Nephron progenitor cell (in vitro differentiated cells): ENCODE data around the gene RELL1.

Source experiments
- DNase-seq: peaks from one replicate; pipeline ENCODE4 v3.0.0; 2021
- H3K27ac Mint-ChIP-seq: 2 replicates; pipeline ENCODE4 v1.8.0; 2021; ENCODE audit warnings: mild to moderate bottlenecking, moderate library complexity, mixed read lengths
- H3K27me3 Mint-ChIP-seq: 2 replicates; pipeline ENCODE4 v1.8.0; 2021; ENCODE audit warnings: mild to moderate bottlenecking, low read depth, mixed read lengths; ENCODE audit not compliant: poor library complexity
- H3K36me3 Mint-ChIP-seq: 2 replicates; pipeline ENCODE4 v1.8.0; 2021; ENCODE audit warnings: low read depth, mixed read lengths
- H3K4me1 Mint-ChIP-seq: 2 replicates; pipeline ENCODE4 v1.8.0; 2021; ENCODE audit warnings: mixed read lengths
- H3K4me3 Mint-ChIP-seq: 2 replicates; pipeline ENCODE4 v1.8.0; 2021; ENCODE audit warnings: mild to moderate bottlenecking, moderate library complexity, mixed read lengths
- H3K9me3 Mint-ChIP-seq: 2 replicates; pipeline ENCODE4 v1.8.0; 2021; ENCODE audit warnings: mild to moderate bottlenecking, moderate library complexity, mixed read lengths
- CTCF ChIP-seq: fragments of 200-600 bp; sonication (generic); IDR thresholded peaks from 2 replicates; pipeline ENCODE4 v1.5.0; 2021; ENCODE audit warnings: antibody characterized with exemption

The RELL1 gene

GRCh38 chr4:37689353-37690095 lies 3.3 kb upstream of the RELL1 start:
- no peak for TF ChIP-seq CTCF
- H3K4me3 Mint-ChIP-seq: no peak overlapping the region
- H3K27ac Mint-ChIP-seq: no peak overlapping the region
- peaks cover 14% of the 10 kb centered on the region for H3K27me3 Mint-ChIP-seq
- H3K4me1 Mint-ChIP-seq: peaks cover 22% of the 10 kb centered on the region
- H3K9me3 Mint-ChIP-seq: peaks cover 5% of the 10 kb centered on the region
- H3K36me3 Mint-ChIP-seq: no peaks in the 10 kb centered on the region
- DNase-seq: no peak

DNA sequence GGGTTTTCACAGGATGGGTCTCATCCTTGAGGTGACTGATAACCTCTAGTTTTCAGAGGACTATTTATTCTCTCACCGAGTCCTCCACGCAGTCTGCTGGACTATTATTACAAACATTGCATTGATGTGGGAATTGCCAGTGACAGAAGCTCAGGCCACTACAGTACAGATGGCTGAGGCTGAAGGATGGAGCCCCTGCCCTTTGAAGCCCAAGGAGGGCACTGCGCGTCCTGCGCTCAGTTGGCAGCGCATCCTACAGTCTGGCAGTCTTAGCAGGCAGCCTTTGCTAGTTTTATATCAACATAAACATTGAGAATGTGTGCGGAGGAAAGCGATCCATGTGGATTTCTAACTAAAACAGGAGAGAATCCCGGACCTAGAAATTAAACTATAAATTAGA lies 1.5 kb upstream of the RELL1 start:
- TF ChIP-seq CTCF: no peak
- H3K27ac Mint-ChIP-seq: no peak overlapping the region
- DNase-seq: no peak
- H3K36me3 Mint-ChIP-seq: peaks cover 5% of the 10 kb centered on the region
- H3K9me3 Mint-ChIP-seq: peaks cover 3% of the 10 kb centered on the region
- peaks cover 10% of the 10 kb centered on the region for H3K27me3 Mint-ChIP-seq
- peaks cover 24% of the 10 kb centered on the region for H3K4me1 Mint-ChIP-seq
- no peak overlapping the region for H3K4me3 Mint-ChIP-seq

GRCh38 chr4:37687194-37687562 lies 1.0 kb upstream of the RELL1 start:
- DNase-seq: no peak
- Mint-ChIP-seq H3K9me3 (no peaks in the 10 kb centered on the region), H3K4me1 (peaks cover 24% of the 10 kb centered on the region), H3K4me3 (peak overlapping the region; percentile 83), H3K36me3 (peaks cover 5% of the 10 kb centered on the region), H3K27me3 (peaks cover 9% of the 10 kb centered on the region), H3K27ac (no peak overlapping the region)
- TF ChIP-seq CTCF: no peak

- DNase-seq: no peak
- Mint-ChIP-seq H3K9me3 (no peaks in the 10 kb centered on the region), H3K36me3 (peaks cover 5% of the 10 kb centered on the region), H3K4me1 (peaks cover 24% of the 10 kb centered on the region), H3K27me3 (peaks cover 3% of the 10 kb centered on the region), H3K27ac (no peak overlapping the region), H3K4me3 (peak overlapping the region; percentile 88)
- TF ChIP-seq CTCF: no peak
Measured at GRCh38 chr4:37685823-37686372, 278 bp downstream of the RELL1 start.

DNA sequence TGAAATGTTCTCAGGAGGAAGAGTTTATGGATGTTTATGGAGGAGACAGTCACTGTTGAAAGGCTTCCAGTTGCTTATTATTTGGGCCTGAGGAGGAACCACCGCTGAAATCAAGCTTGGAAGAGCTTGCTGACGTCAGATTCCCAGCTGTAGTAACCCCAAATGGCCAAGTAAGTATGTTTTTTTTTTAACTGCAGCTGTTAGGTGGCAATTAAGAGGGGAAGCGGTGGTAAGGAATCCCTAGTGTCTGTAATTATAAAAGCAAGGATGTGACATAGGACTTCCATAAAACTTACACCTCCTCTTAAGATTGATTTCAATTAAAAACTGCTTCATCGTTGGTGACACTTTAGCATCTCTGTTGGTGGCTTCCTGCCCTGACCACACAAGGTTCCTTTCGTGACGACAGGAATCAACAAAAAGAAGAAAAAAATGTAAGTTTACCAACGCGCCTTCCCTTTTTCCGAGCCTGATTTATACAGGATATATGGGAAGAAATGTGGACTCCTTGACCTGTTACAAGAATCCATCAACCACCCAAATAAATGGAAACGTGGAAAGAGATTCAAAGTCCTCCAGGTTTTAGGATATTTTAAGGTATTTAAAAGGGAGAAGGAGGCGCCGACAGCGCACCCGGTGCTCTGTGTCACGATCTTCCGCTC lies 884 bp downstream of the RELL1 start:
- H3K4me3 Mint-ChIP-seq: peak overlapping the region; percentile 88

More for the DNA sequence above, 884 bp downstream of the RELL1 start:
- DNase-seq: no peak
- Mint-ChIP-seq H3K36me3 (peaks cover 5% of the 10 kb centered on the region), H3K9me3 (no peaks in the 10 kb centered on the region), H3K27me3 (peaks cover 3% of the 10 kb centered on the region), H3K4me1 (peaks cover 24% of the 10 kb centered on the region), H3K27ac (no peak overlapping the region)
- no peak for TF ChIP-seq CTCF
